Frontal cortex (tissue), 4 donors: ENCODE measurements around the gene SH2B3. TPM values are rescaled to one million over a fixed set of nuclear protein-coding genes. Genes with fewer than 3 reads are reported as not detected.
"Not testable (repeated sequence)": the region's sequence is repeated elsewhere in the genome, so short reads cannot be mapped to it uniquely, and the experiment has no call there.

Experiments
- DNase-seq, 2 donors: peaks; one replicate each; pipeline ENCODE4 v3.0.0; 2012; ENCODE audit warnings: low spot score in 2 of 2
- FAIRE-seq: peaks from 2 replicates; lab custom pipeline; 2012; peaks lifted over from hg19 to GRCh38; lab: Jason Lieb, UNC
- total RNA-seq: library from RNA; depleted of rRNA; stranded (reverse); fragments of >200 nt; gene quantifications from one replicate; pipeline ENCODE4 v1.2.3, GENCODE V29; 2014
- donor health status: control.
- donor health status: control.
- donor health status: control.

The SH2B3 gene
- total RNA-seq, result 2.4 TPM

GRCh38 chr12:111405859-111406473 is at the start of gene SH2B3:
SH2B3 (plus strand) TSS chr12:111405923; CDS start chr12:111418146, 12,223 bp downstream.
- DNase-seq (no peak), FAIRE-seq (no peak)

DNA sequence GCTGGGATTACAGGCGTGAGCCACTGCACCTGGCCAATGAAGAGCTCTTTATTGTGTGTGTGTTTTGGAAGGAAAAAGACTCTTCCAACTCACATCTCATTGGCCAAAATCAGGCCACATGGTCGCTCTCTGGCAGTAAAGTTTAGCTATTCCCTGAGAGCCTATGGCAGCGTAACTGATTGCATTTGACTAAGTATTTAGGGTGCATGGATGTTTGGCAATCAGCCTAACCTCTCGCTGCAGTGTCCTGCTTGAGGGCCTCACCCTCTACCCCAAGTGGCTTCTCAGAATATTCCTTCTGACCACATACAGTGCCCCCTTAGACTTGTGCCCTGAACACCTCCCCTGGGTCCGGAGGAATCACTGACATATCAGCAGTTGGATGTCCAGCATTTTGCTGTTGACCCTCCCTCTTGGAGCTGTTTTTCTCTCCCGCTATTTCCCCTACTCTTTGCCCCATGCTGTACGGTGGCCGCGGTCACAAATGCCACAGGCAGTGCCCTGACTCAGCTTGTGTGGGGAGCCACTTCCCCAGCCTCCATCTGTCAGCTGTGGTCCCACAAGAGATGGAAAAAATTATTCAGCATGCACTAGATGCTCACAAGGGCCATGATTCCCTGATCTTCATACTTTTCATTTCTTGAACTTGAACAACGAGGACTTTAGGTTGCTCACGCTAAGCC is 46.4 kb upstream of the SH2B3 start:
- FAIRE-seq (no peak), DNase-seq (no peak)

DNA sequence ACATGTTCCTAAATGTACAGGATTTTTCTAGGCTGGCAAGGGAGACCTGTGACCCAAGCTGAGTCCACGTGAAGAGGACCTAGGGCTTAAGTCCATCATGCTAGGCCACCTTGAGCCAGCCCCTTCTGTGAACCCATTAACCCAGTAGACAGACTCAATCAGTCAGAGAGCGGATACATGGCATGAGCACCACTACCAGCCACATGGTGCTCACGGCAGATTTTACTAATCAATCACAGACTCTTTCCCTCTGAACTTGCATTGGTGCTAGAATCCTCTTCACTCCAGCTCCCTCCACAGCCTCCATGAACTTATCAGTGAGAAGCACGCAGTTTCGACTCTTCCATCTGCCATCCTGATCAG is 45.8 kb upstream of the SH2B3 start:
- FAIRE-seq (no peak), DNase-seq (no peak)

DNA sequence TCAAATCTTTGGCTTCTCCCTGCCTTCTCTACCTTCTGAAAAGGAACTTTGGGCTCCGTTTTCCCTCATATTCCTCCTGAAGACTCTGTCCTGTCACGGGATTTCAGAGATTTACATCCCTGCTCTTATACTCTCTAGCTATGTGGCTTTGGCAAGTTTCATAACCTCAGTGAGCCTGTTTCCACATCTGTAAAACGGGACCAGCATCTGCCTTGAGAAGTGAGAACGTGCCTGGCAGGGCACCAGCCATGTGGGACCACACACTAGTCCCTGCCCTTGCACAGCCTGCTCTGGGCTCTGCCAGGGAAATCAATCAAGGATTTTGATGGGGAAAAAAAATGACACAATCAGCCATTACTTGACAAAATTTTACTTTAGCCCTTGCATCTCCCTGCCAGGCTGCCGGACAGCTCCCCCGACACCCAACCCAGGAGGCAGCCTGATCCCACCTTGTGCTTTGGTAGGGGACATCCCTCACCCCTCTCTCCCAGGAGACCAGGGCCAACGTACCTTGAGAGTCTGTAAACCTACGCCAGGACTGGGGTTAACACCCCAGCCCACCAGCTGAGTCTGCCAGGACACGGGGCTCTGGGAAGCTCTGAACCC is 45.3 kb upstream of the SH2B3 start:
- no peak for FAIRE-seq
- no peak for DNase-seq

GRCh38 chr12:111361073-111361716 is 44.5 kb upstream of the SH2B3 start:
- FAIRE-seq, result no peak

GRCh38 chr12:111361717-111362576 is 43.8 kb upstream of the SH2B3 start:
- DNase-seq (no peak), FAIRE-seq (no peak)

More at GRCh38 chr12:111361073-111361716, 44.5 kb upstream of the SH2B3 start:
- no peak for DNase-seq

- no peak for DNase-seq
- no peak for FAIRE-seq
Measured at GRCh38 chr12:111362687-111363475, 42.8 kb upstream of the SH2B3 start.

GRCh38 chr12:111363578-111363977 is 42.1 kb upstream of the SH2B3 start:
- DNase-seq (no peak), FAIRE-seq (no peak)

DNA sequence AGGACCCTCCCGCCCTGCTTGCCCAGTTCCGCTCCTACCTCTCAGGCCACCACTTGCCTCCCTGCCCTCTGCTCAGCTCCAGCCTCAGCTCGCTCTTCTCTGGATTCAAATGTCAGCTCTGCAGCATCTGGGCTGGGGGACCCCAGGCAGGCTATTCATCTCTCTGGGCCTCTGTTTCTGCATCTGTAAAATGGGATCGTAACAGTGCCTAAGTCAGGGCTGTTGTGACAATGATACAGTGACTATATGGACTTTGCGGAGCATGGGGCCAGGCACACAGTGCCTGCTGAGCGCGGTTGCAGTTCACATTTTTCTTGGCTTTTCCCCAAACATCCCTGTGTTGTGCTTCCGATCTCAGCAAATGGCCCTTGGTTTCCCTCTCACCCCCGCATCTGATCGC is 39.6 kb upstream of the SH2B3 start:
- DNase-seq (no peak), FAIRE-seq (no peak)

DNA sequence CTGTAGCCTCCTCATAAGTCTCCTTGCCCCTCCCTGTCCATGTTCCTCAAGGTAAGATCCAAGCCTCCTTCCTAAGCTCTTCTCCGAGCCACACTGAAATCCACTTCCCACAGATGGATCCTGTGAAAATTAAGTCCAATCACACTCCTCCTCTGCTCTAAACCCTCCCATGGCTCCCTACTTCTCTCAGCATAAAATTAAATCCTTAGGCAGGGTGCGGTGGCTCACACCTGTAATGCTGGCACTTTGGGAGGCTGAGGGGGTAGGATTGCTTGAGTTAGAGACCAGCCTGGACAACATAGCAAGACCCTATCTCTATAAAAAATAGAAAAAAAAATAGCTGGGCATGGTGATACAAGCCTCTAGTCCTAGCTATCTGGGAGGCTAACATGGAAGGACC is 39.1 kb upstream of the SH2B3 start:
- FAIRE-seq (no peak), DNase-seq (no peak)

DNA sequence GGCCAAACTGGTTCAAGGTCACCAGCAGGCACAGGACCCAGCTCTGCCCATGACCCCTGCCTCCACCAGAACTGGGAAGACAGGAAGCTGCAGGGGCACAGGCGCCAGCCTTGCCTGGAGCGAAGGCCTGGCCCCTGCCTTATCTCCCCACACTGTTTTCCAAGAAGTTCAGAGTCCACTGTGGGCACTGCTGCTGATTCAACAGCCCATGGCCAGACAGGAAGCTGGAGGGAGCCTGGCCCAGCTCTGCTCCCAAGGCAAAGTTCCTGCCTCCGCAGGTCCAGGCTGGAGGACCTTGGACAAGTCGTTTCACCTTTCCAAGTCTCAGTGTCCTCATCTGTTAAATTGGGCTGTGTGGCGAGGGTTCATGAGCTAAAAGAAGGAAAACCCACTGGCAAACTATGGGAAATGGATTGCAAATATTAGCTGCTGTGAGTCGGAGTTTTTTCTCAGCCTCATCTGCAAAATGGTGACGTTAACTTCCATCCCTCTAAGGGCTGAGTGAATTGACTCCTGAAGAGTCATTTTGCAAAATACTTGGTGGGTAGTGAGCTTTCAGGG is 38.0 kb upstream of the SH2B3 start:
- FAIRE-seq, result no peak
- no peak for DNase-seq

- DNase-seq (peak in 1 of 2 donors; percentile 50), FAIRE-seq (no peak)
Measured at GRCh38 chr12:111368291-111368787, 37.4 kb upstream of the SH2B3 start.

DNA sequence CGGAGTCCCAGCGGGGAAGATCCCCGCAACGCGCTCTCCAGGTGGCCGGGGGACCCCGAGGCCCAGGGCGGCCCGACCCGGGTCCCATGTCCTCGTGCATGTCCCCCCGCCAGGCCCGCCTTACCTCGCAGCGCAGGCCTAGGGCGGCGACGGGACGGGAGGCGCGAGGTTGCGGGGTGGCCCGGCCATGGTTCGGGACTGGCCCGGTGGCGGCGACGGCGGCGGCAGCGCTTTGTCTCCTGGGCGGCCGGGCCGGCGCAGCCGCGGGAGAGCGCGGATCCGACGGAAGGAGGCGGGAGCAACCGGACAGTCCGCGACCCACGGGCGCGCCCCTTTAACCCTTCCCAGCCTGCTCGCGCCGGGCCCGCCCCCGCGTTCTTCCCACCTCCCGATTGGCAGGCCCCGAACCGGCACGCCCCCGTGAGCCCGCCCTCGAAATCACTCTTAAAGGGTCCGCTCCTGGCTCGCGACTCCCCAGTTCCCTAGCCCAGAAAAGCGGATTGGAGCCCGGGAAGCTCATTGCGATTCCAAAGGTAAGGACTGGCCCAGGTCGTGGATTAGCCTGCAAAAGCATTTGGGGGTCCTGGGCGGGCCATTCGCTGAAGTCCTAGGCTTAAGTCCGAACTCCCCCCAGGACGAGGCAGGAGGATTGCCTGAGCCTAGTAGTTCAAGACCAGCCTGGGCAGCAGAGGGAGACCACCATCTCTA is 36.8 kb upstream of the SH2B3 start, which contains the start of gene PHETA1:
PHETA1 (minus strand) TSS at position 308 of the 708 bp plus-strand sequence. CDS start 5,668 bp downstream, outside the sequence.
- no peak for FAIRE-seq
- DNase-seq, result peak; percentile 94 to 96

- DNase-seq, result no peak
- no peak for FAIRE-seq
Measured at GRCh38 chr12:111369496-111370220, 36.1 kb upstream of the SH2B3 start.

DNA sequence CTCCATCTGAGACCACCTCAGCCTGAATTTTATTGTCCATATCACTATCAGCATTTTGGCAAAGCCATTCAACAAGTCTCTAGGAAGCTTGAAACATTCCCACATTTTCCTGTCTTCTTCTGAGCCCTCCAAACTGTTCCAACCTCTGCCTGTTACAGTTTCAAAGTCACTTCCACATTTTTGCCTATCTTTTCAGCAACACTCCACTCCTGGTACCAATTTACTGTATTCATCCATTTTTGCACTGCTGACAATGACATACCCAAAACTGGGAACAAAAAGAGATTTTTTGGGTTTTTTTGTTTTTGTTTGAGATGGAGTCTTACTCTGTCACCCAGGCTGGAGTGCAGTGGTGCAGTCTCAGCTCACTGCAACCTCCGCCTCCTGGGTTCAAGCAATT is 32.5 kb upstream of the SH2B3 start:
- DNase-seq, FAIRE-seq: not testable (repeated sequence)

- FAIRE-seq (no peak), DNase-seq (no peak)
Measured at GRCh38 chr12:111377440-111377839, 28.3 kb upstream of the SH2B3 start.

- DNase-seq (no peak), FAIRE-seq (no peak)
Measured at GRCh38 chr12:111379942-111380554, 25.7 kb upstream of the SH2B3 start.
